ENCODE results near the gene COL28A1. TPM values are rescaled to one million over a fixed set of nuclear protein-coding genes. Genes with fewer than 3 reads are reported as not detected.

The COL28A1 gene
- total RNA-seq, 1 experiment from 2014 or later: 7.3 TPM

GRCh38 chr7:7418997-7419396, 116.7 kb downstream of the COL28A1 start:
- H3K27me3 Mint-ChIP-seq (ENCODE audit: insufficient read depth, unreplicated experiment): no peaks in the 10 kb centered on the region
- no peak for DNase-seq
- Histone ChIP-seq H3K4me3 (ENCODE audit: low read depth, low read length) (no peak overlapping the region), H3K27me3 (replicated peaks; ENCODE audit: control insufficient read depth, insufficient read depth, low read length) (no peaks in the 10 kb centered on the region), H3K9me3 (no peaks in the 10 kb centered on the region), H3K4me1 (peaks cover 20% of the 10 kb centered on the region), H3K36me3 (ENCODE audit: control insufficient read depth, insufficient read depth, low read length) (no peaks in the 10 kb centered on the region)
- no peak overlapping the region for H3K27ac Mint-ChIP-seq (ENCODE audit: unreplicated experiment)
- no peak for TF ChIP-seq CTCF (IDR thresholded peaks at IDR 0.05; ENCODE audit: insufficient read depth in 1 of 2, low read depth in 1 of 2, low read length in 1 of 2, severe bottlenecking in 1 of 2, unreplicated experiment in 1 of 2)
- H3K4me1 Mint-ChIP-seq (ENCODE audit: low read depth, unreplicated experiment): peaks cover 14% of the 10 kb centered on the region
- H3K4me3 Mint-ChIP-seq (ENCODE audit: unreplicated experiment): no peak overlapping the region
- H3K36me3 Mint-ChIP-seq (ENCODE audit: insufficient read depth, unreplicated experiment): no peaks in the 10 kb centered on the region
- intact Hi-C loops (cut with micrococcal nuclease; ENCODE audit: unreplicated experiment): no loop called here
- no TSS peak for BruUV-seq (replicated peaks)
- no peaks in the 10 kb centered on the region for H3K9me3 Mint-ChIP-seq (ENCODE audit: unreplicated experiment)
- POLR2A ChIA-PET: no interaction called here
- CTCF ChIA-PET: no interaction called here

DNA sequence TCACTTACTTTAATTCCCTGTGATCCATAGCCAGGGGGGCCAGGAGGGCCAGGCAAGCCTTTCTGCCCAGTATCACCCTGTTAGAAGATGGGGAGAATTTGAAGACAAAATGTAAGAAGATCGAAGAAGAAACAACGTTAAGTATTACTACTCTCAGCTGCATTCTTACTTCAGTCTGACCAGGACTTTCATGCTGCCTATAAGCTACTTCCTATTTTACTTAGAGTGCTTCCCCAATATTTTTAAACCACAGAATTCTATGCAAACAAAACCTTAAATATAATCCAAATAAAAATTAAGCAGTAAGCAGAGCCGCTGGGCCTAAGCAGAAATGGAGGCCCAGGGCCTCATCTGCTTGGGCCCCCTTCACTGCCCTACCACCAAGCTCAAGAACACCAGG, 117.8 kb downstream of the COL28A1 start:
- H3K4me3 ChIP-seq (ENCODE audit: low read depth, low read length): no peak overlapping the region
- no TSS peak for BruUV-seq (replicated peaks)
- intact Hi-C loops (cut with micrococcal nuclease; ENCODE audit: unreplicated experiment): no loop called here
- ChIA-PET CTCF (interaction anchor here (0.6 kb wide), 1 partner anchor 43 kb away, joined by 3 read pairs; no protein-coding TSS in a partner anchor), POLR2A (no interaction called here)
- H3K4me1 Mint-ChIP-seq (ENCODE audit: low read depth, unreplicated experiment): peaks cover 14% of the 10 kb centered on the region
- no peak for DNase-seq
- TF ChIP-seq CTCF (IDR thresholded peaks at IDR 0.05; ENCODE audit: insufficient read depth in 1 of 2, low read depth in 1 of 2, low read length in 1 of 2, severe bottlenecking in 1 of 2, unreplicated experiment in 1 of 2): no peak
- H3K27me3 Mint-ChIP-seq (ENCODE audit: insufficient read depth, unreplicated experiment): no peaks in the 10 kb centered on the region
- no peak overlapping the region for H3K4me3 Mint-ChIP-seq (ENCODE audit: unreplicated experiment)
- H3K9me3 ChIP-seq: no peaks in the 10 kb centered on the region
- H3K36me3 Mint-ChIP-seq (ENCODE audit: insufficient read depth, unreplicated experiment): no peaks in the 10 kb centered on the region
- H3K36me3 ChIP-seq (ENCODE audit: control insufficient read depth, insufficient read depth, low read length): no peaks in the 10 kb centered on the region
- H3K9me3 Mint-ChIP-seq (ENCODE audit: unreplicated experiment): no peaks in the 10 kb centered on the region
- no peaks in the 10 kb centered on the region for H3K27me3 ChIP-seq (replicated peaks; ENCODE audit: control insufficient read depth, insufficient read depth, low read length)
- no peak overlapping the region for H3K27ac Mint-ChIP-seq (ENCODE audit: unreplicated experiment)
- H3K4me1 ChIP-seq: peaks cover 20% of the 10 kb centered on the region

DNA sequence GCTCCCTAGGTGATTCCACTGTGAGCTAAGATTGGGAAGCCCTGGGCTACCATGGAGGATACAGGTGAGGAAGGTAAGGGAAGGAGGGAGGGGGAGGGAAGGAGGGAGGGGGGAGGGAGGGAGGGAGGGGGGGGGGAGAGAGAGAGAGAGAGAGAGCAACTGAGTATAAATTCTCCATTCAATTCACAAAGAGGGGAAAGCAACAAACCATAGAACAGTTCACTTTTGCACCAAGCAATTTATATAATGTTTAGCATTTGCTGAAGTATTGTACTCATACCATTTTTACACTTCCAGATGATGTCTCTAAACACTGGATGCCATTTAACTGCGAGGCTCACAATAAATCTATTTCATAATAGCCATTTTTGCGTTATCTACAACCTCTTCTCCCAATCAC, 118.3 kb downstream of the COL28A1 start:
- ChIA-PET POLR2A (no interaction called here), CTCF (no interaction called here)
- TF ChIP-seq CTCF (IDR thresholded peaks at IDR 0.05; ENCODE audit: insufficient read depth in 1 of 2, low read depth in 1 of 2, low read length in 1 of 2, severe bottlenecking in 1 of 2, unreplicated experiment in 1 of 2): no peak
- Histone ChIP-seq H3K36me3 (ENCODE audit: control insufficient read depth, insufficient read depth, low read length) (no peaks in the 10 kb centered on the region), H3K9me3 (no peaks in the 10 kb centered on the region), H3K4me1 (peaks cover 20% of the 10 kb centered on the region), H3K27me3 (replicated peaks; ENCODE audit: control insufficient read depth, insufficient read depth, low read length) (no peaks in the 10 kb centered on the region), H3K4me3 (ENCODE audit: low read depth, low read length) (no peak overlapping the region)
- H3K27ac Mint-ChIP-seq (ENCODE audit: unreplicated experiment): no peak overlapping the region
- H3K9me3 Mint-ChIP-seq (ENCODE audit: unreplicated experiment): no peaks in the 10 kb centered on the region
- no peak overlapping the region for H3K4me3 Mint-ChIP-seq (ENCODE audit: unreplicated experiment)
- DNase-seq: no peak
- intact Hi-C loops (cut with micrococcal nuclease; ENCODE audit: unreplicated experiment): no loop called here
- H3K4me1 Mint-ChIP-seq (ENCODE audit: low read depth, unreplicated experiment): peaks cover 14% of the 10 kb centered on the region
- BruUV-seq (replicated peaks): no TSS peak
- H3K27me3 Mint-ChIP-seq (ENCODE audit: insufficient read depth, unreplicated experiment): no peaks in the 10 kb centered on the region
- H3K36me3 Mint-ChIP-seq (ENCODE audit: insufficient read depth, unreplicated experiment): no peaks in the 10 kb centered on the region
